Pancreas (tissue), 10 donors: ENCODE measurements around the gene INO80C. TPM values are rescaled to one million over a fixed set of nuclear protein-coding genes. Genes with fewer than 3 reads are reported as not detected.

Experiments
- ATAC-seq, 4 donors: fragments of 200-7000 bp; cut with Tn5 transposase; one replicate each; pipeline versions ENCODE4 v1.8.0 to v1.9.1; 2020; ENCODE audit warnings: mild to moderate bottlenecking in 4 of 4, moderate library complexity in 4 of 4
- DNase-seq, 6 donors: peaks; one replicate each; pipeline ENCODE4 v3.0.0-alpha.2; 2020
- FAIRE-seq: peaks from 2 replicates; lab custom pipeline; 2012; peaks lifted over from hg19 to GRCh38; lab: Jason Lieb, UNC
- H3K27ac ChIP-seq, 4 donors: fragments of 200-600 bp; sonication (generic); 1 replicate in 3 of 4; 2 replicates in 1 of 4; pipeline versions ENCODE4 v1.5.0 to v1.8.0; 2020
- H3K27me3 ChIP-seq, 4 donors: fragments of 200-600 bp; one replicate each; pipeline ENCODE4 v1.8.0; 2021
- H3K36me3 ChIP-seq, 3 donors: fragments of 200-600 bp; sonication (generic) in 1 of 3; one replicate each; pipeline versions ENCODE4 v1.5.0 to v1.8.0; 2020 to 2021
- H3K4me1 ChIP-seq, 3 donors: fragments of 200-600 bp; one replicate each; pipeline ENCODE4 v1.8.0; 2021
- H3K4me3 ChIP-seq, 4 donors: fragments of 200-600 bp; sonication (generic) in 2 of 4; one replicate each; pipeline versions ENCODE4 v1.5.0 to v1.8.0; 2020 to 2021
- H3K9me3 ChIP-seq, 4 donors: fragments of 200-600 bp; one replicate each; pipeline ENCODE4 v1.8.0; 2021
- WGBS, 2 donors: extraction: QIAGEN DNeasy Blood & Tissue Kit; methylation state at CpG; one replicate each; pipeline ENCODE4 v1.1.7; 2013; 5-methylcytosine and 5-hydroxymethylcytosine counted together
- intact Hi-C, 3 donors: fragments of 100-400 bp; cut with DNase I; formaldehyde crosslinking; loops; one replicate each; pipeline versions ENCODE4 v1.11.1 to v1.14.2; 2022
- polyA plus RNA-seq, 2 donors: library from polyadenylated mRNA; stranded (reverse); fragments of 200-250 nt; gene quantifications; one replicate each; pipeline ENCODE4 v1.2.3, GENCODE V29; 2013
- total RNA-seq, 6 donors: library from RNA; stranded (reverse); fragmentation: NEBNext Ultra II Directional in 4 of 6; extraction: Animal tissue kit (Norgen Biotek cat#: 25700) in 4 of 6; gene quantifications; one replicate each; pipeline versions ENCODE4 v1.2.1 to v1.2.4, GENCODE V29; 2021 to 2023
- TF ChIP-seq, protein P1 (sequence below), 4 donors: fragments of 200-600 bp; sonication (generic) in 3 of 4; IDR thresholded peaks; one replicate each; pipeline versions ENCODE4 v1.5.0 to v1.8.0; 2021; ENCODE audit warnings: antibody characterized with exemption in 4 of 4
- donor health status: healthy with polysubstance abuse.
- donor health status: DM: no; HTN: no; CAD: no; lungs with moderate emphysema.
- donor health status: DM: no; HTN: no; CAD: no.
- donor health status: control.
- donor health status: control.
- donor health status: Bipolar disorder and iron deficiency.
- donor health status: DM: yes; HTN: yes; CAD: no.
- donor health status: DM: no; HTN: no; CAD: no.
- donor health status: DM: no; HTN: no; CAD: no.
- donor health status: DM: yes; HTN: yes; CAD: no.

The INO80C gene
- total and polyA plus RNA-seq, 8 donors: 6.1 to 25.6 (median 9.8) TPM

DNA sequence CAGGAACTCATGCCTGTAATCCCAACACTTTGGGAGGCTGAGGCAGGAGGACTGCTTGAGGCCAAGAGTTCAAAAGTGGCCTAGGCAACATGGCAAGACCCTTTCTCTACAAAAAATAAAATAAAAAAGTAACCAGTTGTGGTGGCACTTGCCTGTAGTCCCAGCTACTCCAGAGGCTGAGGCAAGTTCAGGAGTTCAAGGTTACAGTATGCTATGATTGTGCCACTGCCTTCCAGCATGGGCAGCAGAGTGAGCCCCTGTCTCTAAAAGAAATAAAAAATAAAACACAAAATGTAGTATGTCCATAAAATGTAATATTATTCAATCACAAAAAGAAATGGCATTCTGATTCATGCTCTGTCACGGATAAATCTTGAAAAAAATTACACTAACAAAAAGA, 11.9 kb downstream of the INO80C start:
- DNase-seq (no peak), ATAC-seq (no peak), FAIRE-seq (no peak)
- TF ChIP-seq, protein P1, sequence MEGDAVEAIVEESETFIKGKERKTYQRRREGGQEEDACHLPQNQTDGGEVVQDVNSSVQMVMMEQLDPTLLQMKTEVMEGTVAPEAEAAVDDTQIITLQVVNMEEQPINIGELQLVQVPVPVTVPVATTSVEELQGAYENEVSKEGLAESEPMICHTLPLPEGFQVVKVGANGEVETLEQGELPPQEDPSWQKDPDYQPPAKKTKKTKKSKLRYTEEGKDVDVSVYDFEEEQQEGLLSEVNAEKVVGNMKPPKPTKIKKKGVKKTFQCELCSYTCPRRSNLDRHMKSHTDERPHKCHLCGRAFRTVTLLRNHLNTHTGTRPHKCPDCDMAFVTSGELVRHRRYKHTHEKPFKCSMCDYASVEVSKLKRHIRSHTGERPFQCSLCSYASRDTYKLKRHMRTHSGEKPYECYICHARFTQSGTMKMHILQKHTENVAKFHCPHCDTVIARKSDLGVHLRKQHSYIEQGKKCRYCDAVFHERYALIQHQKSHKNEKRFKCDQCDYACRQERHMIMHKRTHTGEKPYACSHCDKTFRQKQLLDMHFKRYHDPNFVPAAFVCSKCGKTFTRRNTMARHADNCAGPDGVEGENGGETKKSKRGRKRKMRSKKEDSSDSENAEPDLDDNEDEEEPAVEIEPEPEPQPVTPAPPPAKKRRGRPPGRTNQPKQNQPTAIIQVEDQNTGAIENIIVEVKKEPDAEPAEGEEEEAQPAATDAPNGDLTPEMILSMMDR (IDR thresholded peaks at IDR 0.05): no peak
- Histone ChIP-seq H3K4me3 (no peak overlapping the region), H3K9me3 (no peaks in the 10 kb centered on the region), H3K4me1 (peaks cover 0 to 10% (median 0%) of the 10 kb centered on the region in 3 donors), H3K36me3 (no peaks in the 10 kb centered on the region), H3K27me3 (no peaks in the 10 kb centered on the region), H3K27ac (no peak overlapping the region)
- 97 to 100% methylated on average over 1 of the region's 1 CpG for WGBS, 2 donors
- intact Hi-C loops: no loop called here

DNA sequence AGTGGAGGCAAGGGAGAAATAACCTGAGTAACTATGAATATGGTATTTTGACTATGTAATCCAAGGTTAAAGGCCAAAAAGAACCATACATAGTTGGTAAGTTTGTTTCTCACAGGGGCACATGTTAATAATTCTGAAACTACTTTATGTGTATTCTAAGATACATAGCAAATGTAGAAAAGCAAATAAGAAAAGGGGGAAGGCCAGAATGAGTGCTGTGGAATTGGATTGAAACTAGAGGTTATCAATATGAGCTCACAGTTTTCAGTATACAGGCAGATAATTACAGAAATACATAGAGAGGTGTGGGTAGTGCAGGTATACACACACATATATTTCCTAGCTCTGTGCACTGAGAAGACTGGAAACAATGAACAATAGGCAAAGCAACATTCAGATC, 13.7 kb downstream of the INO80C start:
- ATAC-seq (no peak), DNase-seq (no peak), FAIRE-seq (no peak)
- H3K4me3 ChIP-seq: no peak overlapping the region
- intact Hi-C loops: no loop called here
- TF ChIP-seq, protein P1 (IDR thresholded peaks at IDR 0.05): no peak
- H3K27ac ChIP-seq: no peak overlapping the region
- no peaks in the 10 kb centered on the region for H3K36me3 ChIP-seq
- H3K4me1 ChIP-seq: peaks cover 0 to 15% (median 0%) of the 10 kb centered on the region in 3 donors
- H3K9me3 ChIP-seq: no peaks in the 10 kb centered on the region
- no peaks in the 10 kb centered on the region for H3K27me3 ChIP-seq

- no peaks in the 10 kb centered on the region for H3K9me3 ChIP-seq
- intact Hi-C loops: no loop called here
- H3K4me1 ChIP-seq: peaks cover 0 to 15% (median 0%) of the 10 kb centered on the region in 3 donors
- no peak for FAIRE-seq
- H3K27ac ChIP-seq: no peak overlapping the region
- WGBS, 2 donors: 12 to 16% methylated on average over 5 of the region's 5 CpGs
- H3K4me3 ChIP-seq: no peak overlapping the region
- DNase-seq: no peak
- no peaks in the 10 kb centered on the region for H3K36me3 ChIP-seq
- no peaks in the 10 kb centered on the region for H3K27me3 ChIP-seq
- TF ChIP-seq, protein P1 (IDR thresholded peaks at IDR 0.05): no peak
- peak; percentile 13 to 69 (median 36) for ATAC-seq
Measured at GRCh38 chr18:35481960-35482366, 15.8 kb downstream of the INO80C start.

- Histone ChIP-seq H3K4me1 (peaks cover 0 to 15% (median 0%) of the 10 kb centered on the region in 3 donors), H3K4me3 (no peak overlapping the region), H3K27me3 (no peaks in the 10 kb centered on the region), H3K27ac (no peak overlapping the region), H3K36me3 (no peaks in the 10 kb centered on the region), H3K9me3 (no peaks in the 10 kb centered on the region)
- ATAC-seq (peak in 2 of 4 donors; percentile 38 to 68), FAIRE-seq (no peak), DNase-seq (no peak)
- WGBS, 2 donors: 4 to 17% methylated on average over 1 of the region's 1 CpG
- TF ChIP-seq, protein P1 (IDR thresholded peaks at IDR 0.05): no peak
- intact Hi-C loops: no loop called here
Measured at GRCh38 chr18:35479911-35480586, 17.7 kb downstream of the INO80C start.
